Measurements from ENCODE around the gene LRP3. TPM values are rescaled to one million over a fixed set of nuclear protein-coding genes. Genes with fewer than 3 reads are reported as not detected.

LRP3 gene
- total RNA-seq, 4 donors from 2014 or later = 5.5 to 17.2 (median 8.9) TPM

DNA sequence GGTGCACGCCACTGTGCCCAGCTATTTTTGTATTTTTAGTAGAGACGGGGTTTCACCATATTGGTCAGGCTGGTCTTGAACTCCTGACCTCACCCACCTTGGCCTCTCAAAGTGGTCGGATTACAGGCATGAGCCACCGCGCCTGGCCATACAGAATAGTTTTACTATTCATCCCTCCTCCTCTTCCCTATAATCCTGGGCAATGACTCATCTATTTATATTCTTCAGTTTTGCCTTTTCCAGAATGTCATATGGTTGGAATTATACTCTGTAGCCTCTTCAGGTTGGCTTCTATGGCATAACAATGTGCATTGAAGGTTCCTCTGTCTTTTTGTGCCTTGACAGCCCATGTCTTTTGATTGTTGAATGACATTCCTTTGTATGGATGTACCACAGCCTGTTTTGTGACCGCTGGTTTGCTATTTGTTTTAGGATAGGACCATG lies 22.2 kb upstream of the LRP3 start:
- no peak for TF ChIP-seq POLR2A (IDR thresholded peaks at IDR 0.05)
- no peak for TF ChIP-seq CTCF (IDR thresholded peaks at IDR 0.05)
- no peak overlapping the region for H3K4me3 ChIP-seq

DNA sequence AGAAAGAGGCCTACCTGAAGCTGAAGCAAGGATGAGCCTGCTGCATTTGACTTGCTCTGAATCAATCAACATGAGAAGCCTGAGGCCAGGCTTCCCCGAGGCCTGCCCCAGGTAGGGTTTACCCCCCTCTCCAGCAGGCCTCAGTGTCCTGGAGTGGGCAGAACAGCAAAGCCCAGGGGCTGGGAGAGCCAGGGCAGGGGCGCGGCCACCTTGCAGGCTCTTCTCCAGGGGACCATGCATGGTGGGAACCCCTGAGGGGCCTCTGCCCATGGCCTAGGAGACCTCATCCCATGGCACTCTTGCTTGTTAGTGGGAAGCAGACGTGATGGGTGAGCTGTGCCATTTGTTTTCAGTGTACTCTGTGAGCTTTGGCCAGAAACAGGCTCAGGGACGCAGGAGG lies 19.9 kb upstream of the LRP3 start:
- intact Hi-C loops (cut with DNase I) = no loop called here
- 97 to 100% methylated on average over 1 to 4 of the region's 5 CpGs for WGBS, 2 donors
- no peak for DNase-seq
- TF ChIP-seq POLR2A (IDR thresholded peaks at IDR 0.05) (no peak), CTCF (IDR thresholded peaks at IDR 0.05) (no peak)
- H3K4me3 ChIP-seq = no peak overlapping the region
- no peaks in the 10 kb centered on the region for H3K9me3 ChIP-seq
- peaks cover 12 to 47% (median 21%) of the 10 kb centered on the region in 3 donors for H3K4me1 ChIP-seq
- H3K36me3 ChIP-seq = no peaks in the 10 kb centered on the region
- no peak overlapping the region for H3K27ac ChIP-seq
- H3K27me3 ChIP-seq = no peaks in the 10 kb centered on the region

More for the DNA sequence above, 22.2 kb upstream of the LRP3 start:
- Histone ChIP-seq H3K27me3 (no peaks in the 10 kb centered on the region), H3K36me3 (no peaks in the 10 kb centered on the region), H3K4me1 (peaks cover 3 to 31% (median 15%) of the 10 kb centered on the region in 3 donors), H3K9me3 (peaks cover 0 to 8% (median 0%) of the 10 kb centered on the region in 3 donors), H3K27ac (no peak overlapping the region)
- intact Hi-C loops (cut with DNase I) = no loop called here
- 65 to 70% methylated on average over 6 of the region's 6 CpGs for WGBS, 2 donors
- DNase-seq = no peak

DNA sequence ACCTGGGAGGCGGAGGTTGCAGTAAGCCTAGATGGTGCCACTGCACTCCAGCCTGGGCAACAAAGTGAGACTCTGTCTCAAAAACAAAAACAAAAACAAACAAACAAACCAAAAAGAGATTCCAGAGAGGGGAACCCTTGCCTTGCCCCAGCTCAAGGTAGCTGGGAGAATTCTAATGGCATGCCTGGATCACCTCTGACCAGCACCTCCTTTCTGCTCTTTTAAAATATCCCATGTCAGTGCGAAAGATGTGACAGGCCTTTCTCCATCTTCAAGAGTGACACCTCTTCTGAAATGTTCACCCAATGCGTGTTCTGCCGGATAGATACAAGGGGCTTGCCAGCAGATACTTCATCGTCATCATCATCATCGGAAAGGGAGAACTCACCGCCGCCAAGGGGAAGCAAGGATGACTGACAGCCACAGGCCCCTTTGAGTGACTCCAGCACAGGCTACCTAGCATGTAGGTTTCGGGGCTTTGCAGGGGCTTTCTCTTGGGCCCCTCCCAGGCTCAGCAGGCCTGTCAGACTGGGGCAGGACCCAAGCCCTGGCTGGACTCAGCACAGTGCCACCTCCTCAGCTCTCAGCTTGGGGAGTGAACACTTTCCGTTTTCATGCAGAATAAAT lies 18.9 kb upstream of the LRP3 start:
- H3K4me1 ChIP-seq = peaks cover 12 to 47% (median 21%) of the 10 kb centered on the region in 3 donors
- intact Hi-C loops (cut with DNase I) = no loop called here
- no peak overlapping the region for H3K27ac ChIP-seq
- H3K27me3 ChIP-seq = no peaks in the 10 kb centered on the region
- H3K36me3 ChIP-seq = no peaks in the 10 kb centered on the region
- H3K4me3 ChIP-seq = no peak overlapping the region
- DNase-seq = no peak
- no peaks in the 10 kb centered on the region for H3K9me3 ChIP-seq
- 89 to 97% methylated on average over 5 to 9 of the region's 10 CpGs for WGBS, 2 donors
- TF ChIP-seq CTCF (IDR thresholded peaks at IDR 0.05) (no peak), POLR2A (IDR thresholded peaks at IDR 0.05) (no peak)

DNA sequence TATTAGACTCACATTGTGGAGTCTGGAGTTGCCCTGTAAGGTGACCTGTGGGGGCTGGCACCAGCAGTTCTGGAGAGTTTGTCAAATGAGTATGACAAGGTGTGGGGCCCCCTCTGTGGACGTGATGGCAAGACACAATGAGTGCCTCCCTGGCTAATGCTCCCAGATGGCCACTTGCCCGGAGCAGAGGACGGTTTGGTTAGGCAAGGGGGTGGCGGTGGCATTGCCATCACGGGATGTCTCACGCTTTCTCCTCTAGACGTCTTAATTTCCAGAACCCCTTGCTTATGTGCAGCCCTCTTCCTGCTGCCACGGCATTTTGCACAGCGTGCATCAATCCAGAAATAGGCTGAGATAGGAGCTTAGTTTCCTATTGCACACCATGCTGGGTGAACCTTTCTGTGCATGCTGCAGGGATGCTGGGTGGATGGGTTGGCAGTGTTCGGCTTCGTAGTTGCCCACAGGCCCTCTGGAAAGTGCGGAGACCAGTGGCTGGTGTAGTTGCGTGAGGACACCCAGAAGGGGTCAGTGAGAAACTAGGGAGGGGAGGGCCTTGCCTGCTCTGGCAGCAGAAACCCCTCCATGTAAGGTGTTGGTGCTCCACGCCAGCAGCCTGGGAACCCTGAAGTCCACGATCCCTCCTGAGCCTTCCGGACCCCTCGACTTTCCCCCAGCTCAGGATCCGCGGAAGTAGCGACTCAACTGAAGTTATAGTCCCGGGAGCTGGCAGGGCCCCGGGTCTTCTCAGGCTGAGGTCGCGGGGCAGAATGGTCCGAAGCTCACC lies 18.1 kb upstream of the LRP3 start:
- H3K27me3 ChIP-seq = no peaks in the 10 kb centered on the region
- H3K36me3 ChIP-seq = no peaks in the 10 kb centered on the region
- peak overlapping the region; percentile 75 to 94 (median 84) for H3K4me3 ChIP-seq
- DNase-seq = peak; percentile 40
- WGBS, 2 donors = 13 to 15% methylated on average over 14 to 19 of the region's 25 CpGs
- no peaks in the 10 kb centered on the region for H3K9me3 ChIP-seq
- H3K4me1 ChIP-seq = peaks cover 12 to 47% (median 21%) of the 10 kb centered on the region in 3 donors
- intact Hi-C loops (cut with DNase I) = no loop called here
- TF ChIP-seq CTCF (IDR thresholded peaks at IDR 0.05) = peak in 1 of 6 experiments; percentile 3
- no peak for TF ChIP-seq POLR2A (IDR thresholded peaks at IDR 0.05)
- H3K27ac ChIP-seq = peak overlapping the region; percentile 87 to 97 (median 94)
